Prostate gland (tissue), 2 donors: ENCODE results near the gene CACNG6.

ENCODE experiments used
- CTCF ChIP-seq, 4 experiments: fragments of 200-600 bp in 2 of 4; fragments of 450-650 bp in 2 of 4; sonication (generic) in 2 of 4; IDR thresholded peaks; 1 replicate in 3 of 4; 2 replicates in 1 of 4; pipeline ENCODE4 v1.5.1; 2016 to 2019; ENCODE audit warnings: antibody characterized with exemption in 4 of 4, mild to moderate bottlenecking in 2 of 4, moderate library complexity in 2 of 4
- POLR2A ChIP-seq: fragments of 450-650 bp; IDR thresholded peaks from one replicate; pipeline ENCODE4 v1.6.1; 2016; ENCODE audit warnings: antibody characterized with exemption, mild to moderate bottlenecking
- POLR2AphosphoS5 ChIP-seq: sonication (generic); formaldehyde crosslinking; IDR thresholded peaks from one replicate; pipeline ENCODE4 v1.6.1; 2017; ENCODE audit warnings: antibody characterized with exemption

- TF ChIP-seq CTCF (IDR thresholded peaks at IDR 0.05) (no peak), POLR2A (no peak), POLR2AphosphoS5 (no peak)
Observed at GRCh38 chr19:54030895-54031586, 39.6 kb downstream of the CACNG6 start.
